IPS-18c (cell line): ENCODE measurements around the gene MRPL40.
"Not testable (repeated sequence)": the region's sequence is repeated elsewhere in the genome, so short reads cannot be mapped to it uniquely, and the experiment has no call there.

Source experiments
- H3K4me3 ChIP-seq: 2 replicates; pipeline ENCODE4 v1.7.0; 2013; ENCODE audit warnings: low read depth, mild to moderate bottlenecking, low read length, moderate library complexity; ENCODE audit not compliant: insufficient read depth
- H3K9me3 ChIP-seq: one replicate; pipeline ENCODE4 v1.6.1; 2013; ENCODE audit warnings: mild to moderate bottlenecking, low read length, moderate library complexity; ENCODE audit not compliant: control insufficient read depth, insufficient read depth

Gene MRPL40

GRCh38 chr22:19430890-19431541 is 1.3 kb upstream of the MRPL40 start:
- peak overlapping the region; percentile 91 for H3K4me3 ChIP-seq
- peaks cover 2% of the 10 kb centered on the region for H3K9me3 ChIP-seq

- Histone ChIP-seq H3K4me3 (peak within 1 kb of the TSS; percentile 97), H3K9me3 (no peaks in the 10 kb centered on the region)
These were observed 654 bp upstream of the MRPL40 start, which contains the start of gene HIRA for GRCh38 chr22:19431649-19432132. TSS of gene HIRA (minus strand) at chr22:19431733. CDS start at chr22:19431476, 257 bp downstream.

GRCh38 chr22:19434401-19434800 is 2.1 kb downstream of the MRPL40 start:
- H3K9me3 ChIP-seq = no peaks in the 10 kb centered on the region
- no peak overlapping the region for H3K4me3 ChIP-seq

- H3K9me3 ChIP-seq = no peaks in the 10 kb centered on the region
- H3K4me3 ChIP-seq = no peak overlapping the region
These were observed 2.7 kb downstream of the MRPL40 start for GRCh38 chr22:19434829-19435580.

GRCh38 chr22:19436444-19437161 is 4.3 kb downstream of the MRPL40 start:
- H3K9me3 ChIP-seq, H3K4me3 ChIP-seq: not testable (repeated sequence)

- Histone ChIP-seq H3K9me3 (no peaks in the 10 kb centered on the region), H3K4me3 (no peak overlapping the region)
These were observed 6.0 kb downstream of the MRPL40 start for GRCh38 chr22:19438298-19438697.

- Histone ChIP-seq H3K4me3 (no peak overlapping the region), H3K9me3 (no peaks in the 10 kb centered on the region)
These were observed 8.3 kb downstream of the MRPL40 start for GRCh38 chr22:19440411-19441195.

GRCh38 chr22:19442166-19442565 is 9.8 kb downstream of the MRPL40 start:
- no peak overlapping the region for H3K4me3 ChIP-seq
- no peaks in the 10 kb centered on the region for H3K9me3 ChIP-seq

GRCh38 chr22:19443544-19444211 is 11.3 kb downstream of the MRPL40 start:
- Histone ChIP-seq H3K9me3 (no peaks in the 10 kb centered on the region), H3K4me3 (no peak overlapping the region)

GRCh38 chr22:19445279-19445982 is 13.1 kb downstream of the MRPL40 start:
- H3K4me3 ChIP-seq, H3K9me3 ChIP-seq: not testable (repeated sequence)

- Histone ChIP-seq H3K4me3 (peak overlapping the region; percentile 95), H3K9me3 (no peaks in the 10 kb centered on the region)
These were observed 14.4 kb downstream of the MRPL40 start for GRCh38 chr22:19446603-19447329.

GRCh38 chr22:19447330-19448075 is 15.2 kb downstream of the MRPL40 start, which contains the start of gene C22orf39:
TSS of gene C22orf39 (minus strand) at chr22:19447711. CDS start at chr22:19447688, 23 bp downstream.
- Histone ChIP-seq H3K4me3 (peak within 1 kb of the TSS; percentile 95), H3K9me3 (no peaks in the 10 kb centered on the region)

GRCh38 chr22:19448076-19448607 is 15.8 kb downstream of the MRPL40 start:
- Histone ChIP-seq H3K4me3 (peak overlapping the region; percentile 71), H3K9me3 (no peaks in the 10 kb centered on the region)

- Histone ChIP-seq H3K9me3 (no peaks in the 10 kb centered on the region), H3K4me3 (peak overlapping the region; percentile 71; the same call in 1 of the 2 replicates)
These were observed 16.5 kb downstream of the MRPL40 start for GRCh38 chr22:19448739-19449421.
